Measurements from ENCODE around the gene FRZB.

Gene FRZB

GRCh38 chr2:182834293-182834692 lies 32.1 kb downstream of the FRZB start:
- no peak for TF ChIP-seq ZFX (IDR thresholded peaks at IDR 0.05; ENCODE audit: borderline replicate concordance)
- TF ChIP-seq CTCF (IDR thresholded peaks at IDR 0.05): no peak
- H3K27ac ChIP-seq: no peak overlapping the region

- no peak overlapping the region for H3K27ac ChIP-seq
- TF ChIP-seq CTCF (IDR thresholded peaks at IDR 0.05) (no peak), ZFX (IDR thresholded peaks at IDR 0.05; ENCODE audit: borderline replicate concordance) (no peak)
Observed at GRCh38 chr2:182833084-182833854, 33.2 kb downstream of the FRZB start.

- TF ChIP-seq CTCF (IDR thresholded peaks at IDR 0.05): no peak
- TF ChIP-seq ZFX (IDR thresholded peaks at IDR 0.05; ENCODE audit: borderline replicate concordance): no peak
- H3K27ac ChIP-seq: no peak overlapping the region
Observed at GRCh38 chr2:182831921-182832320, 34.5 kb downstream of the FRZB start.

- no peak for TF ChIP-seq CTCF (IDR thresholded peaks at IDR 0.05)
- TF ChIP-seq ZFX (IDR thresholded peaks at IDR 0.05; ENCODE audit: borderline replicate concordance): no peak
- no peak overlapping the region for H3K27ac ChIP-seq
Observed at GRCh38 chr2:182831101-182831500, 35.3 kb downstream of the FRZB start.

GRCh38 chr2:182827182-182827879 lies 39.1 kb downstream of the FRZB start:
- no peak overlapping the region for H3K27ac ChIP-seq
- no peak for TF ChIP-seq ZFX (IDR thresholded peaks at IDR 0.05; ENCODE audit: borderline replicate concordance)
- TF ChIP-seq CTCF (IDR thresholded peaks at IDR 0.05): no peak

- H3K27ac ChIP-seq: no peak overlapping the region
- no peak for TF ChIP-seq CTCF (IDR thresholded peaks at IDR 0.05)
- no peak for TF ChIP-seq ZFX (IDR thresholded peaks at IDR 0.05; ENCODE audit: borderline replicate concordance)
Observed at GRCh38 chr2:182826496-182826895, 39.9 kb downstream of the FRZB start.

- TF ChIP-seq ZFX (IDR thresholded peaks at IDR 0.05; ENCODE audit: borderline replicate concordance) (no peak), CTCF (IDR thresholded peaks at IDR 0.05) (no peak)
Observed at GRCh38 chr2:182826064-182826463, 40.4 kb downstream of the FRZB start.

More at GRCh38 chr2:182826064-182826463, 40.4 kb downstream of the FRZB start:
- no peak overlapping the region for H3K27ac ChIP-seq

All from 22Rv1 (cell line).